Adrenal gland (tissue), 12 donors: ENCODE data around the gene IQSEC1. TPM values are rescaled to one million over a fixed set of nuclear protein-coding genes. Genes with fewer than 3 reads are reported as not detected.
A peak's percentile ranks its signal among the peaks of the same experiment; 100 is the strongest.

Source experiments
- DNase-seq, 7 donors: peaks; one replicate each; pipeline ENCODE4 v3.0.0-alpha.2; 2019 to 2020
- H3K27ac ChIP-seq, 5 donors: fragments of 200-600 bp; sonication (generic) in 4 of 5; 1 replicate in 3 of 5; 2 replicates in 2 of 5; pipeline versions ENCODE4 v1.5.1 to v1.8.0; 2016 to 2020; ENCODE audit warnings: mild to moderate bottlenecking in 1 of 5
- H3K27me3 ChIP-seq: fragments of 200-600 bp; 2 replicates; pipeline ENCODE4 v1.8.0; 2021
- H3K36me3 ChIP-seq, 2 donors: fragments of 200-600 bp; replicated peaks in 1 of 2; 1 replicate in 1 of 2; 2 replicates in 1 of 2; pipeline versions ENCODE4 v1.5.1 to v1.8.0; 2018 to 2022
- H3K4me1 ChIP-seq, 2 donors: fragments of 200-600 bp; replicated peaks in 1 of 2; 1 replicate in 1 of 2; 2 replicates in 1 of 2; pipeline versions ENCODE4 v1.5.1 to v1.8.0; 2018 to 2021
- H3K4me3 ChIP-seq, 4 donors: fragments of 200-600 bp; sonication (generic) in 3 of 4; one replicate each; pipeline ENCODE4 v1.5.1; 2016 to 2018
- H3K9me3 ChIP-seq, 3 donors: fragments of 200-600 bp; sonication (generic) in 1 of 3; replicated peaks in 1 of 3; 1 replicate in 2 of 3; 2 replicates in 1 of 3; pipeline versions ENCODE4 v1.5.1 to v1.8.0; 2016 to 2021
- POLR2A ChIP-seq, 2 donors: fragments of 450-650 bp; IDR thresholded peaks; one replicate each; pipeline ENCODE4 v1.6.1; 2017; ENCODE audit warnings: antibody characterized with exemption in 2 of 2, mild to moderate bottlenecking in 2 of 2, moderate library complexity in 1 of 2
- WGBS, 4 donors: extraction: QIAGEN DNeasy Blood & Tissue Kit in 2 of 4; methylation state at CpG; one replicate each; pipeline versions ENCODE4 v1.1.5 to v1.1.7; 2013 to 2017; 5-methylcytosine and 5-hydroxymethylcytosine counted together
- intact Hi-C, 2 donors: fragments of 100-400 bp; cut with DNase I; formaldehyde crosslinking; loops; one replicate each; pipeline versions ENCODE4 v1.14.1 to v1.15.0; 2022 to 2023
- polyA plus RNA-seq, 3 donors: library from polyadenylated mRNA; stranded (reverse); fragments of 200-250 nt in 2 of 3; fragments of 350-450 nt in 1 of 3; fragmentation: Illumina TruSeq in 1 of 3; extraction: RNeasy Lipid Tissue Mini Kit (QIAGEN cat#74804) in 1 of 3; gene quantifications; one replicate each; pipeline ENCODE4 v1.2.3, GENCODE V29; 2013 to 2014
- total RNA-seq, 9 donors: library from RNA; depleted of rRNA in 4 of 9; stranded (reverse); fragments of >200 nt in 4 of 9; fragments of 120-200 nt in 1 of 9; fragmentation: NEBNext Ultra II Directional in 1 of 9; extraction: Animal tissue kit (Norgen Biotek cat#: 25700) in 1 of 9; gene quantifications; one replicate each; pipeline versions ENCODE4 v1.1.0 to v1.2.4, GENCODE V29; 2013 to 2023
- TF ChIP-seq, protein P1 (sequence below), 6 experiments: fragments of 450-650 bp in 4 of 6; fragments of 200-600 bp in 2 of 6; sonication (generic) in 1 of 6; IDR thresholded peaks; 1 replicate in 5 of 6; 2 replicates in 1 of 6; pipeline versions ENCODE4 v1.5.1 to v1.8.0; 2016 to 2021; ENCODE audit warnings: antibody characterized with exemption in 6 of 6, mild to moderate bottlenecking in 2 of 6, moderate library complexity in 1 of 6
- donor health status: healthy with polysubstance abuse.
- donor health status: Bipolar disorder and iron deficiency.
- donor health status: DM: yes; HTN: yes; CAD: no.
- donor health status: DM: no; HTN: no; CAD: no.
- donor health status: DM: no; HTN: no; CAD: no.
- donor health status: DM: yes; HTN: yes; CAD: no.

IQSEC1 gene
- total and polyA plus RNA-seq, 12 donors, result 24.4 to 133 (median 94.2) TPM

DNA sequence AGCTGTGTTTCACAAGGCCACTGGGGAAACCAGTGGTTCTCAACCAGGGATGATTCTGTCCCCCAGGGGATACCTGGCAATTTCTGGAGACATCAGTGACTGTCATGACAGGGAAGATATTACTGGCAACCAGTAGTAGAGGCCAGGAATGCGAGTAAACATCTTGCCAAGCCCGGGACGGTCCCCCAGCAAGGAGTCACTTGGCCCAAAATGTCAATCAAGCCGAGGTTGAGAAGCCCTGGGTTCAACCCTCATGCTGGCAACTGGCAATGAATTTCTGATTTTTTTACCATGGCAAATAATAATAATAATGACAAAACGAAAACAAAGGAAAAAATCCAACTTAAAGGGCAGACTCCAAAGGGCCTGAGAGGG is 166.3 kb downstream of the IQSEC1 start:
- Histone ChIP-seq H3K4me1 (no peaks in the 10 kb centered on the region), H3K4me3 (no peak overlapping the region), H3K36me3 (peaks cover 0 to 91% of the 10 kb centered on the region in 2 donors), H3K9me3 (no peaks in the 10 kb centered on the region), H3K27me3 (no peaks in the 10 kb centered on the region), H3K27ac (peak overlapping the region in 2 of 5 donors; percentile 12 to 22)
- intact Hi-C loops, result no loop called here
- 42 to 63% (median 59%) methylated on average over 5 of the region's 5 CpGs for WGBS, 4 donors
- DNase-seq, result no peak
- TF ChIP-seq, protein P1, sequence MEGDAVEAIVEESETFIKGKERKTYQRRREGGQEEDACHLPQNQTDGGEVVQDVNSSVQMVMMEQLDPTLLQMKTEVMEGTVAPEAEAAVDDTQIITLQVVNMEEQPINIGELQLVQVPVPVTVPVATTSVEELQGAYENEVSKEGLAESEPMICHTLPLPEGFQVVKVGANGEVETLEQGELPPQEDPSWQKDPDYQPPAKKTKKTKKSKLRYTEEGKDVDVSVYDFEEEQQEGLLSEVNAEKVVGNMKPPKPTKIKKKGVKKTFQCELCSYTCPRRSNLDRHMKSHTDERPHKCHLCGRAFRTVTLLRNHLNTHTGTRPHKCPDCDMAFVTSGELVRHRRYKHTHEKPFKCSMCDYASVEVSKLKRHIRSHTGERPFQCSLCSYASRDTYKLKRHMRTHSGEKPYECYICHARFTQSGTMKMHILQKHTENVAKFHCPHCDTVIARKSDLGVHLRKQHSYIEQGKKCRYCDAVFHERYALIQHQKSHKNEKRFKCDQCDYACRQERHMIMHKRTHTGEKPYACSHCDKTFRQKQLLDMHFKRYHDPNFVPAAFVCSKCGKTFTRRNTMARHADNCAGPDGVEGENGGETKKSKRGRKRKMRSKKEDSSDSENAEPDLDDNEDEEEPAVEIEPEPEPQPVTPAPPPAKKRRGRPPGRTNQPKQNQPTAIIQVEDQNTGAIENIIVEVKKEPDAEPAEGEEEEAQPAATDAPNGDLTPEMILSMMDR (IDR thresholded peaks at IDR 0.05), result no peak
- TF ChIP-seq POLR2A (IDR thresholded peaks at IDR 0.05), result no peak

DNA sequence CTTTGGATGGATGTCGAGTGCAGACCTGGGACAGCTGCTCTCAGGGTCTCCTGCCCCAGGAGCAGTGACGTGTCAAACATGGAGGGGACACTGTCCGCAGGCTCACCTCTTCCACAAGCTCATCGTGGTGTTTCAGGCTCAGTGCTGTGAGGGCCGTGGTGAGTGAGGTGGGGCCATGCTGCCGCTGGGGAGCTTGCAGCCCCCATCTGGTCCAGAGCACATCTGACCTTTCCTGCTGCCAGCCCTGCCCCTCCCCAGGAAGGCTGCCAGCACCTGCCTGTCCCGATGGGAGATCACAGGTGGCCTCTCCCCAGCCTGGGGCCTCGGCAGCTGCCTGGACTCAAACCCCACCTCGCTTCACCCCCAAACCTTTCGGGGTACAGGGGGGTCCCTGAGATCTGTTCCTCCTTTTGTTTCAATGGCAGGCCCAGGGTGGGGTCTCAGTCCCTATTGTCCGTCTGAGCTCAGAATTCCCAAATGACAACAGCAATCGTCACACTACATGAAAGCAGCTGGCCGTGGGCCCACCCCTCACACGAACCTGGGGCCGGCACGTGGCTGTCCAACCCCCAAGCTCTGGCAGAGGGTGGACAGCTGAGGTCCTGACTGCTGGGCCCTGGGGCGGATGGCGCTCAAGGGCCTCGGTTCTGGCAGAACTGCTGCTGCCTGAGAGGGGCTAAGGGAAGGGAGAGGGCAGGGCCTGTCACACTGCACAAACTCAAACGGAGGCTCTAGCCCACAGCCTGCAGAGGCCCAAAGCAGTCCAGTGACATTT is 166.9 kb downstream of the IQSEC1 start:
- DNase-seq, result no peak
- H3K27ac ChIP-seq, result peak overlapping the region in 2 of 5 donors; percentile 12 to 22
- H3K4me3 ChIP-seq, result no peak overlapping the region
- intact Hi-C loops, result no loop called here
- peaks cover 0 to 88% of the 10 kb centered on the region in 2 donors for H3K36me3 ChIP-seq
- H3K9me3 ChIP-seq, result no peaks in the 10 kb centered on the region
- no peak for TF ChIP-seq POLR2A (IDR thresholded peaks at IDR 0.05)
- no peaks in the 10 kb centered on the region for H3K4me1 ChIP-seq
- 76 to 87% (median 81%) methylated on average over 12 to 20 of the region's 20 CpGs for WGBS, 4 donors
- no peaks in the 10 kb centered on the region for H3K27me3 ChIP-seq

- Histone ChIP-seq H3K36me3 (peaks cover 0 to 88% of the 10 kb centered on the region in 2 donors), H3K4me1 (no peaks in the 10 kb centered on the region), H3K4me3 (no peak overlapping the region), H3K27me3 (no peaks in the 10 kb centered on the region), H3K9me3 (no peaks in the 10 kb centered on the region), H3K27ac (no peak overlapping the region)
- 80 to 84% (median 81%) methylated on average over 11 to 21 of the region's 21 CpGs for WGBS, 4 donors
- TF ChIP-seq, protein P1 (IDR thresholded peaks at IDR 0.05), result no peak
- TF ChIP-seq POLR2A (IDR thresholded peaks at IDR 0.05), result no peak
- no peak for DNase-seq
- intact Hi-C loops, result no loop called here
Observed at GRCh38 chr3:12905316-12906071, 167.7 kb downstream of the IQSEC1 start.

DNA sequence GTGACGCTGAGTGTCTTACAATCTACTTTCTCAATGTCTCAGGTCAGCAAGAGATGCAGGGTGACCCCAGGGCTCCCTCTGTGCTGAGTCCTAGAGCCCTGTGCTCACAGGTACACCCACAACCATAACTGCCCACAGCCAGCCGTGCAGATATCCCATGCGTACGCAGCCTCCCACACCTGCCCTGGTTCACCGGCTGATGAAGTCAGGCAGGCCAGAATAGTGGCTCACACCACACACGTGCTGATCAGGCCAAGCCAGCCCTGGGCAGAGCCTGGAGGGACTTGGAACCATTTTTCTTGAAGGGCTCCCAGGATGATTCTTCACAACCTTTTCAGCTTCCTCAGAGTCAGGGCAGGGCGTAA is 168.3 kb downstream of the IQSEC1 start:
- H3K27ac ChIP-seq, result peak overlapping the region in 1 of 5 donors; percentile 8
- H3K9me3 ChIP-seq, result no peaks in the 10 kb centered on the region
- intact Hi-C loops, result no loop called here
- no peak overlapping the region for H3K4me3 ChIP-seq
- DNase-seq, result no peak
- H3K4me1 ChIP-seq, result no peaks in the 10 kb centered on the region
- peaks cover 0 to 88% of the 10 kb centered on the region in 2 donors for H3K36me3 ChIP-seq
- TF ChIP-seq, protein P1 (IDR thresholded peaks at IDR 0.05), result no peak
- no peak for TF ChIP-seq POLR2A (IDR thresholded peaks at IDR 0.05)
- H3K27me3 ChIP-seq, result no peaks in the 10 kb centered on the region
- 84 to 100% (median 94%) methylated on average over 2 to 7 of the region's 7 CpGs for WGBS, 4 donors
